Embryonic facial prominence (tissue), 1 donor: ENCODE measurements around the gene MYO1E.
A peak's percentile ranks its signal among the peaks of the same experiment; 100 is the strongest.
"Not testable (repeated sequence)": the region's sequence is repeated elsewhere in the genome, so short reads cannot be mapped to it uniquely, and the experiment has no call there.

Experiments used
- DNase-seq: peaks from one replicate; pipeline ENCODE4 v3.0.0-alpha.2; 2016; ENCODE audit errors: extremely low spot score

MYO1E gene

GRCh38 chr15:59133929-59134427 lies 238.7 kb downstream of the MYO1E start:
- no peak for DNase-seq

GRCh38 chr15:59131969-59132562 lies 240.6 kb downstream of the MYO1E start:
- DNase-seq: no peak

- DNase-seq: no peak
Observed at GRCh38 chr15:59131456-59131855, 241.2 kb downstream of the MYO1E start.

GRCh38 chr15:59127255-59127654 lies 245.4 kb downstream of the MYO1E start:
- DNase-seq: not testable (repeated sequence)

GRCh38 chr15:59125683-59126082 lies 247.0 kb downstream of the MYO1E start:
- DNase-seq: not testable (repeated sequence)

- no peak for DNase-seq
Observed at GRCh38 chr15:59124261-59124660, 248.4 kb downstream of the MYO1E start.

- DNase-seq: no peak
Observed at GRCh38 chr15:59120937-59121336, 251.7 kb downstream of the MYO1E start.

- DNase-seq: no peak
Observed at GRCh38 chr15:59119625-59120024, 253.0 kb downstream of the MYO1E start.

GRCh38 chr15:59116771-59117170 lies 255.9 kb downstream of the MYO1E start:
- DNase-seq: no peak

GRCh38 chr15:59116141-59116540 lies 256.5 kb downstream of the MYO1E start:
- DNase-seq: no peak

GRCh38 chr15:59115047-59115446 lies 257.6 kb downstream of the MYO1E start:
- no peak for DNase-seq

GRCh38 chr15:59111251-59111650 lies 261.4 kb downstream of the MYO1E start:
- DNase-seq: no peak

GRCh38 chr15:59105854-59106253 lies 266.8 kb downstream of the MYO1E start:
- DNase-seq: no peak

GRCh38 chr15:59104912-59105732 lies 267.5 kb downstream of the MYO1E start, which contains the start of gene CCNB2:
TSS of gene CCNB2 (plus strand) at chr15:59105146. CDS start at chr15:59105269, 123 bp downstream.
- DNase-seq: peak; percentile 89

GRCh38 chr15:59104602-59104911 lies 268.1 kb downstream of the MYO1E start:
- DNase-seq: no peak

GRCh38 chr15:59099162-59099685 lies 273.4 kb downstream of the MYO1E start:
- no peak for DNase-seq

GRCh38 chr15:59096429-59096828 lies 276.2 kb downstream of the MYO1E start:
- DNase-seq: no peak

- DNase-seq: no peak
Observed at GRCh38 chr15:59094077-59094476, 278.6 kb downstream of the MYO1E start.

- DNase-seq: no peak
Observed at GRCh38 chr15:59087731-59088130, 284.9 kb downstream of the MYO1E start.
